ENCODE measurements around the gene CHST12.
"Not testable (repeated sequence)": the region's sequence is repeated elsewhere in the genome, so short reads cannot be mapped to it uniquely, and the experiment has no call there.

The CHST12 gene

GRCh38 chr7:2403718-2404648 is 572 bp downstream of the CHST12 start:
- H3K4me3 ChIP-seq (ENCODE audit: low read depth, low read length): peak overlapping the region; percentile 66

- H3K4me3 ChIP-seq (ENCODE audit: low read depth, low read length): no peak overlapping the region
Observed at GRCh38 chr7:2404714-2405119, 1.3 kb downstream of the CHST12 start.

GRCh38 chr7:2405201-2405600 is 1.8 kb downstream of the CHST12 start:
- no peak overlapping the region for H3K4me3 ChIP-seq (ENCODE audit: low read depth, low read length)

- no peak overlapping the region for H3K4me3 ChIP-seq (ENCODE audit: low read depth, low read length)
Observed at GRCh38 chr7:2405601-2406345, 2.4 kb downstream of the CHST12 start.

GRCh38 chr7:2409745-2410414 is 6.5 kb downstream of the CHST12 start:
- no peak overlapping the region for H3K4me3 ChIP-seq (ENCODE audit: low read depth, low read length)

GRCh38 chr7:2411049-2411448 is 7.6 kb downstream of the CHST12 start:
- H3K4me3 ChIP-seq (ENCODE audit: low read depth, low read length): no peak overlapping the region

- no peak overlapping the region for H3K4me3 ChIP-seq (ENCODE audit: low read depth, low read length)
Observed at GRCh38 chr7:2411815-2412586, 8.6 kb downstream of the CHST12 start.

- no peak overlapping the region for H3K4me3 ChIP-seq (ENCODE audit: low read depth, low read length)
Observed at GRCh38 chr7:2412587-2413201, 9.3 kb downstream of the CHST12 start.

- no peak overlapping the region for H3K4me3 ChIP-seq (ENCODE audit: low read depth, low read length)
Observed at GRCh38 chr7:2416063-2416462, 12.7 kb downstream of the CHST12 start.

GRCh38 chr7:2416650-2417049 is 13.2 kb downstream of the CHST12 start:
- H3K4me3 ChIP-seq (ENCODE audit: low read depth, low read length): no peak overlapping the region

GRCh38 chr7:2417178-2417577 is 13.8 kb downstream of the CHST12 start:
- H3K4me3 ChIP-seq (ENCODE audit: low read depth, low read length): not testable (repeated sequence)

- no peak overlapping the region for H3K4me3 ChIP-seq (ENCODE audit: low read depth, low read length)
Observed at GRCh38 chr7:2417981-2418481, 14.6 kb downstream of the CHST12 start.

GRCh38 chr7:2420216-2420933 is 17.0 kb downstream of the CHST12 start:
- H3K4me3 ChIP-seq (ENCODE audit: low read depth, low read length): no peak overlapping the region

- H3K4me3 ChIP-seq (ENCODE audit: low read depth, low read length): no peak overlapping the region
Observed at GRCh38 chr7:2421943-2422310, 18.5 kb downstream of the CHST12 start.

- H3K4me3 ChIP-seq (ENCODE audit: low read depth, low read length): no peak overlapping the region
Observed at GRCh38 chr7:2425749-2426148, 22.3 kb downstream of the CHST12 start.

GRCh38 chr7:2431260-2431867 is 28.0 kb downstream of the CHST12 start:
- H3K4me3 ChIP-seq (ENCODE audit: low read depth, low read length): no peak overlapping the region

- no peak overlapping the region for H3K4me3 ChIP-seq (ENCODE audit: low read depth, low read length)
Observed at GRCh38 chr7:2432910-2433712, 29.7 kb downstream of the CHST12 start.
